Raji (cell line): Measurements from ENCODE around the gene TMEM8B.
A peak's percentile ranks its signal among the peaks of the same experiment; 100 is the strongest.

Source experiments
- POLR2A ChIP-seq: IDR thresholded peaks from 2 replicates; pipeline ENCODE4 v1.6.1; 2011; ENCODE audit warnings: low read depth, low read length, control low read depth; ENCODE audit not compliant: insufficient read depth

The TMEM8B gene

GRCh38 chr9:35801328-35802128 is 27.5 kb upstream of the TMEM8B start:
- TF ChIP-seq POLR2A = no peak

GRCh38 chr9:35806101-35806500 is 22.9 kb upstream of the TMEM8B start:
- TF ChIP-seq POLR2A = no peak

DNA sequence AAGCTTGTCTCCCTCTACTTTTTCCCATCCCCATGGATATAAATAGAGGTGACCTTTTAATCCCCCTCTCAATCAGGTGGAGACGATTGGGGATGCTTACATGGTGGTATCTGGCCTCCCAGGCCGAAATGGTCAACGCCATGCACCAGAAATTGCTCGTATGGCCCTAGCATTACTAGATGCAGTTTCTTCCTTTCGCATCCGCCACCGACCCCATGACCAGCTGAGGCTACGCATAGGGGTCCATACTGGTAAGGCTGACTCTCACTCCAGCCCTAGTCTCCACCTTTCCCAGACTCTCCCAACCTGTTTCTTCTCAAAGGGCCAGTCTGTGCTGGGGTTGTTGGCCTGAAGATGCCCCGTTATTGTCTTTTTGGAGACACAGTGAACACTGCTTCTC is 20.6 kb upstream of the TMEM8B start:
- TF ChIP-seq POLR2A = no peak

DNA sequence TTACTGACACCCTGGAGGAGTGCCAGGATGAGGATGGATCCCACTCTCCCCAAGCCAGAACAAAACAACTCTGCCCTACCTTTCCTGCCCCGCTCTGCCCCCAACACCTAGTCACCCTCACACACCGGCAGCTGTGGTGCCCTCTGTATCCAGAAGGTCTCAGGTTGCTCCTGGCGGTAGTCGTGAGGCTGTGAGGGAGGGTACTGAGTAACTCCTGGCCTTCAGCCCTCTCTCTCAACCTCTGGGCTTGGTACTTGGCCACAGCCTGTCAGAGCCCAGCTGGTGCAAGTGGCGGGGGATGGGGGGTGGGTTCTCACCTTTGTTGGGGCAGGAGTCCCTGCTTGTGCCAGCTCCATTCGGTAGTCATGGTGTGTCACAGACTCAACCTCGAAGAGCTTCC is 18.9 kb upstream of the TMEM8B start:
- no peak for TF ChIP-seq POLR2A

GRCh38 chr9:35811381-35812024 is 17.5 kb upstream of the TMEM8B start:
- TF ChIP-seq POLR2A = no peak

- TF ChIP-seq POLR2A = peak; percentile 64
These were observed 16.9 kb upstream of the TMEM8B start, which contains the start of gene SPAG8 for GRCh38 chr9:35812025-35812602. TSS of gene SPAG8 (minus strand) at chr9:35812262. CDS start at chr9:35812147, 115 bp downstream.

GRCh38 chr9:35813434-35814105 is 15.5 kb upstream of the TMEM8B start:
- no peak for TF ChIP-seq POLR2A

GRCh38 chr9:35814106-35814840 is 14.8 kb upstream of the TMEM8B start:
- TF ChIP-seq POLR2A = no peak

GRCh38 chr9:35814841-35815543 is 14.0 kb upstream of the TMEM8B start, which contains the start of gene HINT2:
TSS of gene HINT2 (minus strand) at chr9:35815042. CDS start at chr9:35814979, 63 bp downstream.
- TF ChIP-seq POLR2A = peak; percentile 83

- no peak for TF ChIP-seq POLR2A
These were observed 12.3 kb upstream of the TMEM8B start for GRCh38 chr9:35816708-35817107.

DNA sequence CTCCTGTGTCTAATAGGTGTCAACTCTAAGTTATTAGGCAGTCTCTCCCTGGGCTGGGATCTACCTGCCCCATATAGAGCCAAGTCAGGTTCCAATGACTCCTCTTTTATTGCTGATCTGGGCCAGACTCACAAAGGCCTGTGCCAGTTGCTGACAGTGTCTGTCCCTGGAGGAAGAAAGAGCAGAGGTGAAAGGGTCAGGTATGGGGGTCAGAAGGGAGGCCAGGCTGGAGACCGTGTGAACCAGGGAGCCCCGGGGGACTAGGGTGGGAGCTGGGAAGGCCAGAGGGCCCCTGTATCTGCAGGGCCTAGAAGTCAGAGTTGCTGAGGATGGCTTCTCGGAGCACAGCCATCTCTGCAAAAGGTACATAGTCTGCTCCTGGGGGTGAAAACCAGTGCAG is 10.7 kb upstream of the TMEM8B start:
- TF ChIP-seq POLR2A = no peak

DNA sequence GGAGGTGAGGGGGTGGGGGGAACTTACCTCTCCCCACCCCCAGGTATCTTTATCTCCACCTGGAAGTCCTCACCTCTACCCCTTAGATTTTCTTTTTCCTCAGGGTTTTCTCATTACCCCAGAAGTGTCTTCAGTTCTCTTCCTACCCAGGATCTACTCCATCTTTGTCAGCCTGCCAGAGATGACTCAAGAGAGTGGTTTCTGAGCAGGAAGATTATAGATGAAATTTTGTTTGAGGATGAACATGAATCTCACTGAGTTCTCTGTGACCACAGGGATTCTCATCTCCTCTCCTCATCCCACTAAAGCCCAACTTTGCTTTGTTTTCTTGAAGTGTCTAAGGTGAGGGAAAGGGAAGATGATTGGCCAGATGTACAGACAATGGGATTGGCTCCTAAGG is 9.0 kb upstream of the TMEM8B start:
- TF ChIP-seq POLR2A = no peak

DNA sequence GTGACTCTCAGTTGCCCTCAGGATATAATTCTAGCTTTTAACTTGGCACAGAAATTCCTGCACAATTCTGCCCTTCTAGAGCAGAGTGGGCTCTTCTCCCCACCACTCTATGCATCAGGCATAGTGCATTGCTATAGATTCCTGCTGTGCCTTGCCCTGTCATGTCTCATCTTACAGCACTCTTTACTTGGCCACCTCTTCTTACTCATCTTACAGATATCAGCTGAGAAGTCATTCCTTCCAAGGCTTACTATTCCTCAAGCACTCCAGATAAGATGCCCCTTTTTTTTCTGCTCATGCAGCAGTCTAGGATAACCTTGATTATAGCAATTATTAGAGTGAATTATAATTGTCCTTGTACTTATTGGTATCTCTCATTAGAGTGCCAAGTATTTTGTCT is 6.1 kb upstream of the TMEM8B start:
- no peak for TF ChIP-seq POLR2A

GRCh38 chr9:35826071-35826701 is 2.8 kb upstream of the TMEM8B start:
- no peak for TF ChIP-seq POLR2A

DNA sequence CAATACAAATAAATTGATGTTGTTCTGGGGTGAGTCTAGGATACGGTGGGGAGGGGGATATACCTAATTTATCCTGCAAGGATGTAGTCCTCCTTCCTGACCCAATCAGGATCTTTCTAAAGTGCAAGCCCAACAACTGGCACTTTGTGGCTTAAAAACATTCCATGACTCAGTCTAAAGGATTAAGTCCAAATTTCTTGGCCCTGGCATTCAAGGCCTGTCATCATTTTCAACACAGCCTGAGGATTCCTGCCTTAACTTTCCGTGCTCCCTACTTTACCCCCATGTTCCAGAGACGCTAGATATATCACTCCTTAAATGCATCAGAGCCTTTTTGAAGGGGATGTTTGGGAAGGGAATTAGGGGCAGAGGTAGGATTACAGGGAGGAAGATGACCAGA is 1.5 kb upstream of the TMEM8B start:
- no peak for TF ChIP-seq POLR2A
